ENCODE results near the gene CNTNAP2. TPM values are rescaled to one million over a fixed set of nuclear protein-coding genes. Genes with fewer than 3 reads are reported as not detected.

CNTNAP2 gene
- total RNA-seq, 1 experiment from 2014 or later, result not detected

- no peak for DNase-seq
- Histone ChIP-seq H3K9me3 (no peaks in the 10 kb centered on the region), H3K27me3 (no peaks in the 10 kb centered on the region), H3K36me3 (no peaks in the 10 kb centered on the region), H3K4me3 (no peak overlapping the region)
Observed at GRCh38 chr7:146655928-146656797, 539.6 kb downstream of the CNTNAP2 start.

- Histone ChIP-seq H3K36me3 (no peaks in the 10 kb centered on the region), H3K4me3 (no peak overlapping the region), H3K27me3 (no peaks in the 10 kb centered on the region), H3K9me3 (no peaks in the 10 kb centered on the region)
- DNase-seq, result no peak
Observed at GRCh38 chr7:146656988-146657387, 540.4 kb downstream of the CNTNAP2 start.

- H3K9me3 ChIP-seq, result no peaks in the 10 kb centered on the region
- no peak overlapping the region for H3K4me3 ChIP-seq
- H3K27me3 ChIP-seq, result no peaks in the 10 kb centered on the region
- no peaks in the 10 kb centered on the region for H3K36me3 ChIP-seq
- DNase-seq, result no peak
Observed at GRCh38 chr7:146658604-146659003, 542.0 kb downstream of the CNTNAP2 start.

GRCh38 chr7:146659732-146660131, 543.1 kb downstream of the CNTNAP2 start:
- no peak for DNase-seq
- no peaks in the 10 kb centered on the region for H3K27me3 ChIP-seq
- H3K4me3 ChIP-seq, result no peak overlapping the region
- no peaks in the 10 kb centered on the region for H3K36me3 ChIP-seq
- H3K9me3 ChIP-seq, result no peaks in the 10 kb centered on the region

- Histone ChIP-seq H3K9me3 (no peaks in the 10 kb centered on the region), H3K27me3 (no peaks in the 10 kb centered on the region), H3K4me3 (no peak overlapping the region), H3K36me3 (no peaks in the 10 kb centered on the region)
- no peak for DNase-seq
Observed at GRCh38 chr7:146660839-146661238, 544.2 kb downstream of the CNTNAP2 start.

GRCh38 chr7:146661435-146661834, 544.8 kb downstream of the CNTNAP2 start:
- Histone ChIP-seq H3K9me3 (no peaks in the 10 kb centered on the region), H3K36me3 (no peaks in the 10 kb centered on the region), H3K27me3 (no peaks in the 10 kb centered on the region), H3K4me3 (no peak overlapping the region)
- DNase-seq, result no peak

GRCh38 chr7:146661929-146662328, 545.3 kb downstream of the CNTNAP2 start:
- DNase-seq, result no peak
- no peaks in the 10 kb centered on the region for H3K9me3 ChIP-seq
- no peak overlapping the region for H3K4me3 ChIP-seq
- H3K27me3 ChIP-seq, result no peaks in the 10 kb centered on the region
- H3K36me3 ChIP-seq, result no peaks in the 10 kb centered on the region

- Histone ChIP-seq H3K4me3 (no peak overlapping the region), H3K27me3 (no peaks in the 10 kb centered on the region), H3K9me3 (no peaks in the 10 kb centered on the region), H3K36me3 (no peaks in the 10 kb centered on the region)
- DNase-seq, result no peak
Observed at GRCh38 chr7:146665023-146665422, 548.4 kb downstream of the CNTNAP2 start.

GRCh38 chr7:146670532-146670931, 553.9 kb downstream of the CNTNAP2 start:
- no peak for DNase-seq
- H3K4me3 ChIP-seq, result no peak overlapping the region
- no peaks in the 10 kb centered on the region for H3K36me3 ChIP-seq
- H3K9me3 ChIP-seq, result no peaks in the 10 kb centered on the region
- no peaks in the 10 kb centered on the region for H3K27me3 ChIP-seq

- Histone ChIP-seq H3K27me3 (no peaks in the 10 kb centered on the region), H3K4me3 (no peak overlapping the region), H3K36me3 (no peaks in the 10 kb centered on the region), H3K9me3 (no peaks in the 10 kb centered on the region)
- DNase-seq, result no peak
Observed at GRCh38 chr7:146681487-146681886, 564.9 kb downstream of the CNTNAP2 start.

- Histone ChIP-seq H3K9me3 (no peaks in the 10 kb centered on the region), H3K36me3 (no peaks in the 10 kb centered on the region), H3K27me3 (no peaks in the 10 kb centered on the region), H3K4me3 (no peak overlapping the region)
- DNase-seq, result no peak
Observed at GRCh38 chr7:146683439-146683838, 566.8 kb downstream of the CNTNAP2 start.

GRCh38 chr7:146690987-146691386, 574.4 kb downstream of the CNTNAP2 start:
- Histone ChIP-seq H3K36me3 (no peaks in the 10 kb centered on the region), H3K27me3 (no peaks in the 10 kb centered on the region), H3K4me3 (no peak overlapping the region), H3K9me3 (no peaks in the 10 kb centered on the region)
- no peak for DNase-seq

- H3K27me3 ChIP-seq, result no peaks in the 10 kb centered on the region
- no peak overlapping the region for H3K4me3 ChIP-seq
- DNase-seq, result no peak
- H3K36me3 ChIP-seq, result no peaks in the 10 kb centered on the region
- H3K9me3 ChIP-seq, result no peaks in the 10 kb centered on the region
Observed at GRCh38 chr7:146698995-146699610, 582.5 kb downstream of the CNTNAP2 start.

- no peak for DNase-seq
- no peaks in the 10 kb centered on the region for H3K27me3 ChIP-seq
Observed at GRCh38 chr7:146700015-146700560, 583.5 kb downstream of the CNTNAP2 start.

GRCh38 chr7:146701166-146701565, 584.6 kb downstream of the CNTNAP2 start:
- H3K27me3 ChIP-seq, result no peaks in the 10 kb centered on the region
- no peak for DNase-seq
- no peaks in the 10 kb centered on the region for H3K36me3 ChIP-seq
- H3K9me3 ChIP-seq, result no peaks in the 10 kb centered on the region
- H3K4me3 ChIP-seq, result no peak overlapping the region

More at GRCh38 chr7:146700015-146700560, 583.5 kb downstream of the CNTNAP2 start:
- no peaks in the 10 kb centered on the region for H3K36me3 ChIP-seq
- H3K9me3 ChIP-seq, result no peaks in the 10 kb centered on the region
- H3K4me3 ChIP-seq, result no peak overlapping the region

- Histone ChIP-seq H3K36me3 (no peaks in the 10 kb centered on the region), H3K27me3 (no peaks in the 10 kb centered on the region), H3K4me3 (no peak overlapping the region), H3K9me3 (no peaks in the 10 kb centered on the region)
- no peak for DNase-seq
Observed at GRCh38 chr7:146702898-146703297, 586.3 kb downstream of the CNTNAP2 start.

- no peak for DNase-seq
- Histone ChIP-seq H3K27me3 (no peaks in the 10 kb centered on the region), H3K9me3 (no peaks in the 10 kb centered on the region), H3K4me3 (no peak overlapping the region), H3K36me3 (no peaks in the 10 kb centered on the region)
Observed at GRCh38 chr7:146709451-146710027, 592.9 kb downstream of the CNTNAP2 start.

Measured in MG63 (cell line).